Measurements from ENCODE around the gene MRPS15.
"Not testable (repeated sequence)": the region's sequence is repeated elsewhere in the genome, so short reads cannot be mapped to it uniquely, and the experiment has no call there.

MRPS15 gene

GRCh38 chr1:36487336-36487725 is 23.1 kb upstream of the MRPS15 start:
- not testable (repeated sequence) for H3K4me3 ChIP-seq (ENCODE audit: low read length); H2BK120ac ChIP-seq (ENCODE audit: low read depth, low read length); H2BK5ac ChIP-seq (ENCODE audit: low read length); H3K79me1 ChIP-seq (ENCODE audit: low read length); H3K27ac ChIP-seq (ENCODE audit: low read depth, low read length); H3K23ac ChIP-seq (ENCODE audit: low read length); H3K56ac ChIP-seq (ENCODE audit: low read length); DNase-seq; H3K18ac ChIP-seq (ENCODE audit: low read length); H3K4ac ChIP-seq (ENCODE audit: low read depth, low read length); H3K4me1 ChIP-seq (ENCODE audit: control insufficient read depth, low read depth, low read length); H2BK15ac ChIP-seq (replicated peaks; ENCODE audit: low read depth); H4K5ac ChIP-seq (ENCODE audit: low read length); H4K8ac ChIP-seq (ENCODE audit: low read depth, low read length); H3K27me3 ChIP-seq (ENCODE audit: insufficient read depth, low read length, poor library complexity); H2AK5ac ChIP-seq (ENCODE audit: low read length); H3K36me3 ChIP-seq (ENCODE audit: control insufficient read depth, insufficient read depth, low read length); H3K4me2 ChIP-seq (ENCODE audit: low read length); H3K9ac ChIP-seq (ENCODE audit: low read length); H3K79me2 ChIP-seq (ENCODE audit: control insufficient read depth, insufficient read depth, low read length)
- no CpG with 5 or more reads among the region's 9 CpGs for WGBS (ENCODE audit: extremely low coverage, insufficient coverage, low lambda C conversion rate)

DNA sequence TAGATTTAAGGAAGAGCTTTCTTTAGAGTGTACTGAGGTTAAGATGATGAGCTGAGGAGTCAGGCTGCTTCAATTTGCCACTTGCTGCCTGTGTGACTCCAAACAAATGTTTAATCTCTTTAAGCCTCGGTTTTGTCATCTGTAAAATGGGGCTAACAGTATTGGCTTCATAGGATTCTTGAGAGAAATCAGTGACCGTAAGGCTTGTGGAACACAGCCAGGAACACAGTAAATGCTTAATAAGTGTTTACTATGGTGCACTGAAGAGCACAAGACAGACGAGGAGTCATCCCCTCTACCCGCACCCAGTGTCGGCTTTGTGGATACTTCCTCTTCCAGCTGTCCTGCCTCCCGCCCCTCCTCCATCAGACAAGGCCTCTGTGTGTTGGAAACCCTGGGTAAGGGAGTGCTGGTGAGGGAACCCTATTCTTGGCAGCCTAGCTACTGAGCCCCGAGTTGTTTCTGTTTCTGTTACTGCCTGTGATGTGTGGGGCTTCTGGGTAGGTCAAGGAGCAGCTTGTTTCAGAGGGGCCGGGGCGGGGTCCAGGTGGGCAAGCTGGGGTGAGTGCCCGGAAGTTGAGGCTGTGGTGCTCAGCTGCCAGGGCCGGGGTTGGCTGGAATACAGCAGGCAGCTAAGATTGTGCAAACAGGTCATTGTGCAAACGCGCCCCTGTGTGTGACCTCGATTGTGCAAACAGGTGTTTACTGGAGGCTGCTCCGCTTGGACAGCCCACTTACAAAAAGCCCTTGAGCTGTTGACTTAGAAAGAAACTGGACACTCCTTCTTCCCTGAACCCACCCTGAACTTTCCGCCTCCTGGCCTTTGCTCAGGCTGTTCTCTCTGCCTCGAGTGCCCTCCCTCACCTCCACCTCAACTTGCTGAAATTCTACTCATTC is 22.5 kb upstream of the MRPS15 start:
- H2BK15ac ChIP-seq (replicated peaks; ENCODE audit: low read depth): no peak overlapping the region
- no peak for DNase-seq

DNA sequence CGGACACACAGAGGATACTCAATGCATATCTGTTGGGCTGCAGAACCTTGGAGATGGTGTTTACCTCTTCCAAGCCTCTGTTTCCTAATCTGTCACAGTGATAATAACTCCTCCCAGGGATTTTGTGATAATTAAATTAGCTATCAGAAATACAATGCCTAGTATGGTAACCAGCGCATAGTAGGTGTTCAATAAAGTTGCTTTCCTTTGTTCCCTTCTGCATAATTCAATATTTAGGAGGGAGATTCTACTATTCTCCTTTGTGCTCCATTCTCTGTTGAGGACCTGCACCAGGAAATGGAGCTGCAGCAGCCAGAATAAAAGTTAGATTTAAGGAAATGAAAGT is 21.9 kb upstream of the MRPS15 start:
- no CpG with 5 or more reads among the region's 2 CpGs for WGBS (ENCODE audit: extremely low coverage, insufficient coverage, low lambda C conversion rate)
- DNase-seq: no peak
- no peak overlapping the region for H3K4ac ChIP-seq (ENCODE audit: low read depth, low read length)
- H3K27me3 ChIP-seq (ENCODE audit: insufficient read depth, low read length, poor library complexity): no peaks in the 10 kb centered on the region
- H2BK120ac ChIP-seq (ENCODE audit: low read depth, low read length): no peak overlapping the region
- no peak overlapping the region for H4K5ac ChIP-seq (ENCODE audit: low read length)
- H3K79me2 ChIP-seq (ENCODE audit: control insufficient read depth, insufficient read depth, low read length): no peaks in the 10 kb centered on the region
- no peak overlapping the region for H2BK15ac ChIP-seq (replicated peaks; ENCODE audit: low read depth)
- no peak overlapping the region for H3K56ac ChIP-seq (ENCODE audit: low read length)
- H3K36me3 ChIP-seq (ENCODE audit: control insufficient read depth, insufficient read depth, low read length): no peaks in the 10 kb centered on the region
- H3K4me2 ChIP-seq (ENCODE audit: low read length): no peak overlapping the region
- no peak overlapping the region for H2BK5ac ChIP-seq (ENCODE audit: low read length)
- no peaks in the 10 kb centered on the region for H3K79me1 ChIP-seq (ENCODE audit: low read length)
- H3K4me1 ChIP-seq (ENCODE audit: control insufficient read depth, low read depth, low read length): peaks cover 11% of the 10 kb centered on the region
- no peak overlapping the region for H3K9ac ChIP-seq (ENCODE audit: low read length)
- no peak overlapping the region for H3K23ac ChIP-seq (ENCODE audit: low read length)
- H3K4me3 ChIP-seq (ENCODE audit: low read length): no peak overlapping the region
- H4K8ac ChIP-seq (ENCODE audit: low read depth, low read length): no peak overlapping the region
- no peak overlapping the region for H3K18ac ChIP-seq (ENCODE audit: low read length)
- H3K27ac ChIP-seq (ENCODE audit: low read depth, low read length): no peak overlapping the region
- no peak overlapping the region for H2AK5ac ChIP-seq (ENCODE audit: low read length)

More for the DNA sequence above, 22.5 kb upstream of the MRPS15 start:
- H2BK120ac ChIP-seq (ENCODE audit: low read depth, low read length): no peak overlapping the region
- no peak overlapping the region for H4K5ac ChIP-seq (ENCODE audit: low read length)
- H3K23ac ChIP-seq (ENCODE audit: low read length): no peak overlapping the region
- peaks cover 5% of the 10 kb centered on the region for H3K4me1 ChIP-seq (ENCODE audit: control insufficient read depth, low read depth, low read length)
- no peaks in the 10 kb centered on the region for H3K79me1 ChIP-seq (ENCODE audit: low read length)
- no peak overlapping the region for H3K4me2 ChIP-seq (ENCODE audit: low read length)
- H3K9ac ChIP-seq (ENCODE audit: low read length): no peak overlapping the region
- no peaks in the 10 kb centered on the region for H3K36me3 ChIP-seq (ENCODE audit: control insufficient read depth, insufficient read depth, low read length)
- no peak overlapping the region for H3K18ac ChIP-seq (ENCODE audit: low read length)
- no peak overlapping the region for H2BK5ac ChIP-seq (ENCODE audit: low read length)
- H3K4ac ChIP-seq (ENCODE audit: low read depth, low read length): no peak overlapping the region
- H3K27ac ChIP-seq (ENCODE audit: low read depth, low read length): no peak overlapping the region
- WGBS (ENCODE audit: extremely low coverage, insufficient coverage, low lambda C conversion rate): no CpG with 5 or more reads among the region's 17 CpGs
- no peaks in the 10 kb centered on the region for H3K27me3 ChIP-seq (ENCODE audit: insufficient read depth, low read length, poor library complexity)
- no peak overlapping the region for H2AK5ac ChIP-seq (ENCODE audit: low read length)
- no peak overlapping the region for H4K8ac ChIP-seq (ENCODE audit: low read depth, low read length)
- no peaks in the 10 kb centered on the region for H3K79me2 ChIP-seq (ENCODE audit: control insufficient read depth, insufficient read depth, low read length)
- H3K4me3 ChIP-seq (ENCODE audit: low read length): no peak overlapping the region
- H3K56ac ChIP-seq (ENCODE audit: low read length): peak overlapping the region; percentile 11

- Histone ChIP-seq H2BK120ac (ENCODE audit: low read depth, low read length) (no peak overlapping the region), H2AK5ac (ENCODE audit: low read length) (no peak overlapping the region), H2BK5ac (ENCODE audit: low read length) (no peak overlapping the region), H2BK15ac (replicated peaks; ENCODE audit: low read depth) (no peak overlapping the region), H4K8ac (ENCODE audit: low read depth, low read length) (no peak overlapping the region), H3K36me3 (ENCODE audit: control insufficient read depth, insufficient read depth, low read length) (no peaks in the 10 kb centered on the region), H3K4ac (ENCODE audit: low read depth, low read length) (no peak overlapping the region), H3K79me2 (ENCODE audit: control insufficient read depth, insufficient read depth, low read length) (no peaks in the 10 kb centered on the region), H3K18ac (ENCODE audit: low read length) (no peak overlapping the region), H3K4me2 (ENCODE audit: low read length) (no peak overlapping the region), H3K4me3 (ENCODE audit: low read length) (no peak overlapping the region), H3K79me1 (ENCODE audit: low read length) (no peaks in the 10 kb centered on the region), H3K56ac (ENCODE audit: low read length) (no peak overlapping the region), H3K27me3 (ENCODE audit: insufficient read depth, low read length, poor library complexity) (no peaks in the 10 kb centered on the region), H3K4me1 (ENCODE audit: control insufficient read depth, low read depth, low read length) (peaks cover 11% of the 10 kb centered on the region), H3K9ac (ENCODE audit: low read length) (no peak overlapping the region), H3K23ac (ENCODE audit: low read length) (no peak overlapping the region), H4K5ac (ENCODE audit: low read length) (no peak overlapping the region), H3K27ac (ENCODE audit: low read depth, low read length) (no peak overlapping the region)
- no CpG with 5 or more reads among the region's 2 CpGs for WGBS (ENCODE audit: extremely low coverage, insufficient coverage, low lambda C conversion rate)
- DNase-seq: no peak
Observed at GRCh38 chr1:36484099-36484498, 19.9 kb upstream of the MRPS15 start.

GRCh38 chr1:36482724-36483388 is 18.7 kb upstream of the MRPS15 start, which contains the start of gene CSF3R:
CSF3R (minus strand) TSS chr1:36482913; CDS start chr1:36479496, 3,417 bp downstream.
- H3K4me3 ChIP-seq (ENCODE audit: low read length): no peak within 1 kb of the TSS
- peaks cover 11% of the 10 kb centered on the region for H3K4me1 ChIP-seq (ENCODE audit: control insufficient read depth, low read depth, low read length)
- no peaks in the 10 kb centered on the region for H3K36me3 ChIP-seq (ENCODE audit: control insufficient read depth, insufficient read depth, low read length)
- H4K8ac ChIP-seq (ENCODE audit: low read depth, low read length): no peak within 1 kb of the TSS
- H2BK120ac ChIP-seq (ENCODE audit: low read depth, low read length): peak within 1 kb of the TSS; percentile 31
- no peak within 1 kb of the TSS for H3K23ac ChIP-seq (ENCODE audit: low read length)
- WGBS (ENCODE audit: extremely low coverage, insufficient coverage, low lambda C conversion rate): no CpG with 5 or more reads among the region's 13 CpGs
- H3K79me2 ChIP-seq (ENCODE audit: control insufficient read depth, insufficient read depth, low read length): no peaks in the 10 kb centered on the region
- H3K79me1 ChIP-seq (ENCODE audit: low read length): no peaks in the 10 kb centered on the region
- no peak within 1 kb of the TSS for H4K5ac ChIP-seq (ENCODE audit: low read length)
- H2BK5ac ChIP-seq (ENCODE audit: low read length): peak within 1 kb of the TSS; percentile 61
- peak within 1 kb of the TSS; percentile 73 for H3K56ac ChIP-seq (ENCODE audit: low read length)
- no peaks in the 10 kb centered on the region for H3K27me3 ChIP-seq (ENCODE audit: insufficient read depth, low read length, poor library complexity)
- peak within 1 kb of the TSS; percentile 59 for H3K27ac ChIP-seq (ENCODE audit: low read depth, low read length)
- peak within 1 kb of the TSS; percentile 18 for H3K4ac ChIP-seq (ENCODE audit: low read depth, low read length)
- no peak within 1 kb of the TSS for H2AK5ac ChIP-seq (ENCODE audit: low read length)
- no peak within 1 kb of the TSS for H3K4me2 ChIP-seq (ENCODE audit: low read length)
- H3K9ac ChIP-seq (ENCODE audit: low read length): peak within 1 kb of the TSS; percentile 32
- H3K18ac ChIP-seq (ENCODE audit: low read length): peak within 1 kb of the TSS; percentile 46
- DNase-seq: no peak
- no peak within 1 kb of the TSS for H2BK15ac ChIP-seq (replicated peaks; ENCODE audit: low read depth)

Data from mesendoderm (in vitro differentiated cells).